Left lung (tissue), 10 donors: Measurements from ENCODE around the gene RPL36AL. TPM values are rescaled to one million over a fixed set of nuclear protein-coding genes. Genes with fewer than 3 reads are reported as not detected.

Source experiments
- ATAC-seq: fragments of 200-7000 bp; cut with Tn5 transposase; one replicate; pipeline ENCODE4 v1.9.1; 2020; ENCODE audit warnings: moderate library complexity
- DNase-seq, 4 donors: peaks; one replicate each; pipeline ENCODE4 v3.0.0-alpha.2; 2013 to 2020
- H3K27ac ChIP-seq, 2 donors: fragments of 200-600 bp; sonication (generic) in 1 of 2; one replicate each; pipeline versions ENCODE4 v1.5.0 to v1.8.0; 2020 to 2021
- H3K27me3 ChIP-seq, 2 donors: fragments of 200-600 bp; sonication (generic) in 1 of 2; one replicate each; pipeline versions ENCODE4 v1.5.0 to v1.8.0; 2020 to 2021
- H3K36me3 ChIP-seq, 2 donors: fragments of 200-600 bp; sonication (generic) in 1 of 2; one replicate each; pipeline versions ENCODE4 v1.5.0 to v1.8.0; 2020 to 2021
- H3K4me1 ChIP-seq, 2 donors: fragments of 200-600 bp; one replicate each; pipeline ENCODE4 v1.8.0; 2021
- H3K4me3 ChIP-seq, 2 donors: fragments of 200-600 bp; sonication (generic) in 1 of 2; one replicate each; pipeline versions ENCODE4 v1.5.0 to v1.8.0; 2020 to 2021; ENCODE audit warnings: mild to moderate bottlenecking in 1 of 2
- H3K9me3 ChIP-seq, 2 donors: fragments of 200-600 bp; sonication (generic) in 1 of 2; one replicate each; pipeline versions ENCODE4 v1.5.0 to v1.8.0; 2020 to 2021
- intact Hi-C, 2 donors: fragments of 100-400 bp; cut with DNase I; formaldehyde crosslinking; loops; one replicate each; pipeline versions ENCODE4 v1.11.2 to v1.14.2; 2022
- polyA plus RNA-seq, 6 donors: library from polyadenylated mRNA; unstranded; fragments of 120-200 nt; gene quantifications; one replicate each; pipeline ENCODE4 v1.2.1, GENCODE V29; 2013; ENCODE audit not compliant: insufficient read length in 6 of 6
- total RNA-seq, 2 donors: library from RNA; stranded (reverse); fragmentation: NEBNext Ultra II Directional; extraction: Animal tissue kit (Norgen Biotek cat#: 25700); gene quantifications; one replicate each; pipeline ENCODE4 v1.2.1, GENCODE V29; 2021
- TF ChIP-seq, protein P1 (sequence below), 2 donors: fragments of 200-600 bp; sonication (generic) in 1 of 2; IDR thresholded peaks; one replicate each; pipeline versions ENCODE4 v1.5.0 to v1.8.0; 2021; ENCODE audit warnings: antibody characterized with exemption in 2 of 2
- donor health status: DM: no; HTN: yes; CAD: no.
- donor health status: DM: no; HTN: no; CAD: no.

RPL36AL gene
- total and polyA plus RNA-seq, 8 donors: 111 to 213 (median 167) TPM

GRCh38 chr14:49607583-49607982 lies 12.8 kb downstream of the RPL36AL start:
- DNase-seq (no peak), ATAC-seq (no peak)
- TF ChIP-seq, protein P1, sequence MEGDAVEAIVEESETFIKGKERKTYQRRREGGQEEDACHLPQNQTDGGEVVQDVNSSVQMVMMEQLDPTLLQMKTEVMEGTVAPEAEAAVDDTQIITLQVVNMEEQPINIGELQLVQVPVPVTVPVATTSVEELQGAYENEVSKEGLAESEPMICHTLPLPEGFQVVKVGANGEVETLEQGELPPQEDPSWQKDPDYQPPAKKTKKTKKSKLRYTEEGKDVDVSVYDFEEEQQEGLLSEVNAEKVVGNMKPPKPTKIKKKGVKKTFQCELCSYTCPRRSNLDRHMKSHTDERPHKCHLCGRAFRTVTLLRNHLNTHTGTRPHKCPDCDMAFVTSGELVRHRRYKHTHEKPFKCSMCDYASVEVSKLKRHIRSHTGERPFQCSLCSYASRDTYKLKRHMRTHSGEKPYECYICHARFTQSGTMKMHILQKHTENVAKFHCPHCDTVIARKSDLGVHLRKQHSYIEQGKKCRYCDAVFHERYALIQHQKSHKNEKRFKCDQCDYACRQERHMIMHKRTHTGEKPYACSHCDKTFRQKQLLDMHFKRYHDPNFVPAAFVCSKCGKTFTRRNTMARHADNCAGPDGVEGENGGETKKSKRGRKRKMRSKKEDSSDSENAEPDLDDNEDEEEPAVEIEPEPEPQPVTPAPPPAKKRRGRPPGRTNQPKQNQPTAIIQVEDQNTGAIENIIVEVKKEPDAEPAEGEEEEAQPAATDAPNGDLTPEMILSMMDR (IDR thresholded peaks at IDR 0.05): no peak
- Histone ChIP-seq H3K27me3 (no peaks in the 10 kb centered on the region), H3K9me3 (no peaks in the 10 kb centered on the region), H3K36me3 (peaks cover 0 to 27% of the 10 kb centered on the region in 2 donors), H3K4me3 (no peak overlapping the region), H3K4me1 (no peaks in the 10 kb centered on the region), H3K27ac (no peak overlapping the region)
- intact Hi-C loops: no loop called here

DNA sequence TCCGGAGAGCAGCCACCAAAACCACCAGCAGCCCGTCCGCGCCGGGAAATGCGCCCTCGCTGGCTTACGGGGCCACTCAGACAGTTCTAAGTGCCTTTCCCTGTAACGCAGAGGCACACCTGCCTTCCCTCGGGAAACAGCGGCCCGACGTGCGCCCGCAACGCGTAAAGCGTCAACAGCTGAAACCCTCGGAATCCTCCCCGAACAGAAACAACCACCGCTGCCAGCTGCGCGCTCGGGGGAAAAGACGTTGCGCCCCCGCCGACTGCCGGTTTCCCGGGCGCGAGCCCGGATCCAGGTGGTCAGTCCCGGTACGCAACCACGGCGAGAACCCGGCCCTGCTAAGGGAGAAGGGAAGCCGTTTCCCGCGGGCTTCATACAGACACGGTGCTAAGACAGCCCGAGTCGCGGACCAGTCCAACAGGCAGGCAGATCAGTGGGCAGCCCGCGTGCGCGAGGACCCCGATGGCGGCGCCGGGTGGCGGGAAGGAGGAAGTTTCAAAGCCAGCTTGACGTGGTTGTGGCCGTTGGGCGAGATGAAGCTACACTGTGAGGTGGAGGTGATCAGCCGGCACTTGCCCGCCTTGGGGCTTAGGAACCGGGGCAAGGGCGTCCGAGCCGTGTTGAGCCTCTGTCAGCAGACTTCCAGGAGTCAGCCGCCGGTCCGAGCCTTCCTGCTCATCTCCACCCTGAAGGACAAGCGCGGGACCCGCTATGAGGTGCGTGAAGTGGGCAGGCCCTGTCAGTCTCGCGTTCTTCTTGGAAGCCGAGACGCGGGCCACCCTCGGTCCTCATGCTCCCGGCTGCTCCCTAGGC lies 21.7 kb downstream of the RPL36AL start, which contains the start of gene LRR1:
LRR1 (plus strand) TSS at position 456 of the 816 bp plus-strand sequence; CDS start at position 537, 81 bp downstream.
- peaks cover 0 to 9% of the 10 kb centered on the region in 2 donors for H3K36me3 ChIP-seq
- intact Hi-C loops: no loop called here
- peak within 1 kb of the TSS; percentile 68 to 95 for H3K4me3 ChIP-seq
- TF ChIP-seq, protein P1 (IDR thresholded peaks at IDR 0.05): no peak
- no peaks in the 10 kb centered on the region for H3K9me3 ChIP-seq
- H3K27me3 ChIP-seq: no peaks in the 10 kb centered on the region
- peak; percentile 86 to 98 (median 92) for DNase-seq
- ATAC-seq: peak; percentile 91
- H3K27ac ChIP-seq: peak within 1 kb of the TSS; percentile 97 to 98
- H3K4me1 ChIP-seq: peaks cover 5 to 23% of the 10 kb centered on the region in 2 donors

- peaks cover 0 to 7% of the 10 kb centered on the region in 2 donors for H3K36me3 ChIP-seq
- H3K4me1 ChIP-seq: peaks cover 5 to 23% of the 10 kb centered on the region in 2 donors
- H3K27ac ChIP-seq: peak overlapping the region; percentile 97 to 98
- ATAC-seq (peak; percentile 31), DNase-seq (no peak)
- H3K9me3 ChIP-seq: no peaks in the 10 kb centered on the region
- TF ChIP-seq, protein P1 (IDR thresholded peaks at IDR 0.05): no peak
- no peaks in the 10 kb centered on the region for H3K27me3 ChIP-seq
- peak overlapping the region; percentile 68 to 95 for H3K4me3 ChIP-seq
- intact Hi-C loops: no loop called here
Observed at GRCh38 chr14:49598189-49598484, 22.3 kb downstream of the RPL36AL start.

- TF ChIP-seq, protein P1 (IDR thresholded peaks at IDR 0.05): no peak
- ATAC-seq (peak; percentile 30), DNase-seq (peak in 2 of 4 donors; percentile 26 to 78)
- H3K27me3 ChIP-seq: no peaks in the 10 kb centered on the region
- H3K36me3 ChIP-seq: no peaks in the 10 kb centered on the region
- intact Hi-C loops: no loop called here
- no peak overlapping the region for H3K4me3 ChIP-seq
- peaks cover 5 to 9% of the 10 kb centered on the region in 2 donors for H3K4me1 ChIP-seq
- no peaks in the 10 kb centered on the region for H3K9me3 ChIP-seq
- H3K27ac ChIP-seq: peak overlapping the region in 1 of 2 donors; percentile 37
Observed at GRCh38 chr14:49594347-49595091, 25.9 kb downstream of the RPL36AL start.

GRCh38 chr14:49593016-49593415 lies 27.4 kb downstream of the RPL36AL start:
- intact Hi-C loops: no loop called here
- no peak for ATAC-seq

More at GRCh38 chr14:49593016-49593415, 27.4 kb downstream of the RPL36AL start:
- H3K27me3 ChIP-seq: no peaks in the 10 kb centered on the region
- H3K27ac ChIP-seq: no peak overlapping the region
- no peaks in the 10 kb centered on the region for H3K9me3 ChIP-seq
- no peak overlapping the region for H3K4me3 ChIP-seq
- H3K36me3 ChIP-seq: no peaks in the 10 kb centered on the region
- H3K4me1 ChIP-seq: peaks cover 5 to 9% of the 10 kb centered on the region in 2 donors
- TF ChIP-seq, protein P1 (IDR thresholded peaks at IDR 0.05): no peak
- no peak for DNase-seq
